GM21381 (cell line): ENCODE measurements around the gene SLIT2.

ENCODE experiments used
- ATAC-seq: cut with Tn5 transposase; IDR thresholded peaks from one replicate; pipeline ENCODE4 v1.9.1; 2021; ENCODE audit warnings: mild to moderate bottlenecking, moderate library complexity; ENCODE audit not compliant: unreplicated experiment

The SLIT2 gene

DNA sequence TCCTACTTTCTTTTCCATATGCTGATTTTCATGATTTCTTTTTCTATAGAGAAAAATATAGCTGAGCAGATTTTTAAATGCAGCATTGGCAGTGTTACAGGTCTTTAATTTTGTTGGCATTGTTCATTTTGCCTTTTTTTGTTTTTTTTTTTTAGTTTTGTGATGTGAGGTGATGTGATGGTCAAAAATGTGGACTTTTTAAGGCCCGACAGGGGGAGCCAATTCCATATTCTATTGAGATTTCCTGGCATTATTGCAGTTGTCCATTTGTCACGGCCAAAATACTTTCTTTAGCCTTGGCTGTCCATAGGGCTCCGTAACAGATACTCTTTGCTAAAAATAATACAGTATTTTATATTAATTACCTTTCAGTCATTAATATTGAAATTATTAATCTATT, 47.8 kb downstream of the SLIT2 start:
- no peak for ATAC-seq

DNA sequence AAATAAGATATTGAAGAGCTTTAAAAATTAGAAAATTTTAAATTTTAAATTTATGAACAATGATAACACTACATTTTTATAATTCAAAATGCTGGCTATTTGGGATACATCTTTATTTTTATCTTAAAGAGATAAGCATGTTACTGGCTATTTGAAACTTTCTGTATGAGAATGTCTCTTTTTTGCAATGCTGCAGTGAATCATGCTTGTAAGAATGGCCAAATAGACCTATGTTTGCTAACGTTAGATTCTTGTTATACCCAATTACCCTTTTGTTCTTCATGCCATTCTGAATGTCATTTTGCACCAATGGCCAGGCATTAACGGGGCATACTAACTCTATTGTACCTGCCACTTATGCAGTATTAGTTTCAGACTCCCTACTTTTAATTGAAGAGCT, 49.5 kb downstream of the SLIT2 start:
- no peak for ATAC-seq
